Activated T-cell treated with anti-CD3 and anti-CD28 coated beads, Interleukin-2, amount 50 U/mL, for 24 hours (primary cell): ENCODE results near the gene NMUR2.

Source experiments
- DNase-seq: peaks from one replicate; pipeline ENCODE4 v3.0.0-alpha.2; 2020
- H3K27ac Mint-ChIP-seq: 2 replicates; pipeline ENCODE4 v1.8.0; 2020; ENCODE audit warnings: mild to moderate bottlenecking, mixed read lengths
- H3K27me3 Mint-ChIP-seq: 2 replicates; pipeline ENCODE4 v1.8.0; 2020; ENCODE audit warnings: mixed read lengths
- H3K36me3 Mint-ChIP-seq: 2 replicates; pipeline ENCODE4 v1.8.0; 2020; ENCODE audit warnings: low read depth, mixed read lengths
- H3K4me1 Mint-ChIP-seq: 2 replicates; pipeline ENCODE4 v1.8.0; 2020; ENCODE audit warnings: low read depth, mixed read lengths
- H3K4me3 Mint-ChIP-seq: 2 replicates; pipeline ENCODE4 v1.8.0; 2020; ENCODE audit warnings: mild to moderate bottlenecking, moderate library complexity, mixed read lengths
- H3K9me3 Mint-ChIP-seq: 2 replicates; pipeline ENCODE4 v1.8.0; 2020; ENCODE audit warnings: mixed read lengths

The NMUR2 gene

GRCh38 chr5:152389208-152389849 lies 15.8 kb downstream of the NMUR2 start:
- Mint-ChIP-seq H3K4me1 (no peaks in the 10 kb centered on the region), H3K9me3 (peaks cover 8% of the 10 kb centered on the region)

GRCh38 chr5:152388610-152389009 lies 16.5 kb downstream of the NMUR2 start:
- Mint-ChIP-seq H3K27me3 (no peaks in the 10 kb centered on the region), H3K4me3 (no peak overlapping the region), H3K9me3 (peaks cover 8% of the 10 kb centered on the region), H3K4me1 (no peaks in the 10 kb centered on the region), H3K36me3 (no peaks in the 10 kb centered on the region), H3K27ac (no peak overlapping the region)
- DNase-seq, result no peak

More at GRCh38 chr5:152389208-152389849, 15.8 kb downstream of the NMUR2 start:
- no peaks in the 10 kb centered on the region for H3K27me3 Mint-ChIP-seq
- H3K36me3 Mint-ChIP-seq, result no peaks in the 10 kb centered on the region
- H3K4me3 Mint-ChIP-seq, result no peak overlapping the region
- H3K27ac Mint-ChIP-seq, result no peak overlapping the region
- no peak for DNase-seq

- Mint-ChIP-seq H3K27me3 (no peaks in the 10 kb centered on the region), H3K4me3 (no peak overlapping the region), H3K4me1 (no peaks in the 10 kb centered on the region), H3K9me3 (peaks cover 1% of the 10 kb centered on the region), H3K36me3 (no peaks in the 10 kb centered on the region), H3K27ac (no peak overlapping the region)
- DNase-seq, result no peak
Measured at GRCh38 chr5:152380415-152381123, 24.5 kb downstream of the NMUR2 start.

GRCh38 chr5:152379331-152379730 lies 25.7 kb downstream of the NMUR2 start:
- no peak overlapping the region for H3K4me3 Mint-ChIP-seq
- no peak for DNase-seq
- no peak overlapping the region for H3K27ac Mint-ChIP-seq
- no peaks in the 10 kb centered on the region for H3K36me3 Mint-ChIP-seq
- H3K9me3 Mint-ChIP-seq, result peaks cover 1% of the 10 kb centered on the region
- H3K4me1 Mint-ChIP-seq, result no peaks in the 10 kb centered on the region
- H3K27me3 Mint-ChIP-seq, result no peaks in the 10 kb centered on the region

- Mint-ChIP-seq H3K4me1 (no peaks in the 10 kb centered on the region), H3K27ac (no peak overlapping the region), H3K27me3 (no peaks in the 10 kb centered on the region), H3K4me3 (no peak overlapping the region), H3K36me3 (no peaks in the 10 kb centered on the region), H3K9me3 (peaks cover 1% of the 10 kb centered on the region)
- no peak for DNase-seq
Measured at GRCh38 chr5:152378730-152379129, 26.3 kb downstream of the NMUR2 start.

GRCh38 chr5:152376886-152377285 lies 28.2 kb downstream of the NMUR2 start:
- no peak overlapping the region for H3K27ac Mint-ChIP-seq
- no peak for DNase-seq
- H3K36me3 Mint-ChIP-seq, result no peaks in the 10 kb centered on the region
- no peaks in the 10 kb centered on the region for H3K27me3 Mint-ChIP-seq
- H3K4me1 Mint-ChIP-seq, result no peaks in the 10 kb centered on the region
- H3K4me3 Mint-ChIP-seq, result no peak overlapping the region
- peaks cover 1% of the 10 kb centered on the region for H3K9me3 Mint-ChIP-seq

GRCh38 chr5:152374711-152375275 lies 30.3 kb downstream of the NMUR2 start:
- H3K36me3 Mint-ChIP-seq, result no peaks in the 10 kb centered on the region

GRCh38 chr5:152372875-152373274 lies 32.2 kb downstream of the NMUR2 start:
- Mint-ChIP-seq H3K9me3 (no peaks in the 10 kb centered on the region), H3K36me3 (no peaks in the 10 kb centered on the region), H3K27me3 (no peaks in the 10 kb centered on the region), H3K27ac (no peak overlapping the region), H3K4me1 (no peaks in the 10 kb centered on the region), H3K4me3 (no peak overlapping the region)
- no peak for DNase-seq

More at GRCh38 chr5:152374711-152375275, 30.3 kb downstream of the NMUR2 start:
- no peak for DNase-seq
- Mint-ChIP-seq H3K4me3 (no peak overlapping the region), H3K27me3 (no peaks in the 10 kb centered on the region), H3K27ac (no peak overlapping the region), H3K4me1 (no peaks in the 10 kb centered on the region), H3K9me3 (no peaks in the 10 kb centered on the region)

GRCh38 chr5:152369298-152369697 lies 35.8 kb downstream of the NMUR2 start:
- H3K27me3 Mint-ChIP-seq, result no peaks in the 10 kb centered on the region
- no peak for DNase-seq
- H3K36me3 Mint-ChIP-seq, result no peaks in the 10 kb centered on the region
- no peak overlapping the region for H3K4me3 Mint-ChIP-seq
- H3K9me3 Mint-ChIP-seq, result no peaks in the 10 kb centered on the region
- H3K4me1 Mint-ChIP-seq, result no peaks in the 10 kb centered on the region
- no peak overlapping the region for H3K27ac Mint-ChIP-seq

- H3K4me1 Mint-ChIP-seq, result no peaks in the 10 kb centered on the region
- H3K27me3 Mint-ChIP-seq, result no peaks in the 10 kb centered on the region
- no peaks in the 10 kb centered on the region for H3K9me3 Mint-ChIP-seq
- H3K4me3 Mint-ChIP-seq, result no peak overlapping the region
- no peak for DNase-seq
- H3K27ac Mint-ChIP-seq, result no peak overlapping the region
- no peaks in the 10 kb centered on the region for H3K36me3 Mint-ChIP-seq
Measured at GRCh38 chr5:152367554-152367953, 37.5 kb downstream of the NMUR2 start.

- H3K27ac Mint-ChIP-seq, result no peak overlapping the region
- H3K4me1 Mint-ChIP-seq, result no peaks in the 10 kb centered on the region
- no peaks in the 10 kb centered on the region for H3K36me3 Mint-ChIP-seq
- H3K9me3 Mint-ChIP-seq, result no peaks in the 10 kb centered on the region
- no peak overlapping the region for H3K4me3 Mint-ChIP-seq
- DNase-seq, result no peak
- H3K27me3 Mint-ChIP-seq, result no peaks in the 10 kb centered on the region
Measured at GRCh38 chr5:152366716-152367115, 38.4 kb downstream of the NMUR2 start.

- Mint-ChIP-seq H3K27ac (no peak overlapping the region), H3K36me3 (no peaks in the 10 kb centered on the region), H3K9me3 (no peaks in the 10 kb centered on the region), H3K27me3 (no peaks in the 10 kb centered on the region), H3K4me1 (no peaks in the 10 kb centered on the region), H3K4me3 (no peak overlapping the region)
- DNase-seq, result no peak
Measured at GRCh38 chr5:152364899-152365298, 40.2 kb downstream of the NMUR2 start.

GRCh38 chr5:152364172-152364571 lies 40.9 kb downstream of the NMUR2 start:
- Mint-ChIP-seq H3K27ac (no peak overlapping the region), H3K36me3 (no peaks in the 10 kb centered on the region), H3K4me1 (no peaks in the 10 kb centered on the region), H3K4me3 (no peak overlapping the region), H3K27me3 (no peaks in the 10 kb centered on the region), H3K9me3 (no peaks in the 10 kb centered on the region)
- no peak for DNase-seq

GRCh38 chr5:152358861-152359568 lies 46.1 kb downstream of the NMUR2 start:
- Mint-ChIP-seq H3K9me3 (no peaks in the 10 kb centered on the region), H3K27me3 (no peaks in the 10 kb centered on the region), H3K36me3 (no peaks in the 10 kb centered on the region), H3K27ac (no peak overlapping the region), H3K4me3 (no peak overlapping the region), H3K4me1 (no peaks in the 10 kb centered on the region)
- DNase-seq, result no peak

GRCh38 chr5:152356506-152356905 lies 48.6 kb downstream of the NMUR2 start:
- no peaks in the 10 kb centered on the region for H3K27me3 Mint-ChIP-seq
- H3K27ac Mint-ChIP-seq, result no peak overlapping the region
- no peak for DNase-seq
- no peaks in the 10 kb centered on the region for H3K9me3 Mint-ChIP-seq
- H3K36me3 Mint-ChIP-seq, result no peaks in the 10 kb centered on the region
- H3K4me1 Mint-ChIP-seq, result no peaks in the 10 kb centered on the region
- H3K4me3 Mint-ChIP-seq, result no peak overlapping the region
